Measurements from ENCODE around the gene TUBB6.

TUBB6 gene

GRCh38 chr18:12307701-12308385, at the start of gene TUBB6:
Gene TUBB6 (plus strand): TSS chr18:12308241. CDS start chr18:12308293, 52 bp downstream.
- DNase-seq (ENCODE audit: low read depth): no peak

GRCh38 chr18:12258719-12259705, 49.0 kb upstream of the TUBB6 start:
- DNase-seq (ENCODE audit: low read depth): no peak

DNA sequence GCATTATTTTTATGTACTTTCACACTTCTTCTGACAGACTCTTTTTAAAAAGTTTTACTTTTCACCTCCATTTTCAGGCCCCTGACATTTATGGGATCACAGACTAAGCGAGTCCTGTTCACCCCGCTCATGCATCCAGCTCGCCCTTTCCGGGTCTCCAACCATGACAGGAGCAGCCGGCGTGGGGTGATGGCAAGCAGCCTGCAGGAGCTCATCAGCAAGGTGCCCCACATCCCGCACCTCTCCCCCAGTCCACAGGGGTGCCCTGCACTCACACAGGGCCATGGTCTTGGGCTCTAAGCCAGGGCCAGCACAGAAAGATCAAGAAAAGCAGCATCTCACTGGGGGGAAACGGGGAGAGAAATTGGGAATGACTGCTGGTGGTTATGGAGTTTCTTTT, 45.3 kb upstream of the TUBB6 start:
- DNase-seq (ENCODE audit: low read depth): no peak

DNA sequence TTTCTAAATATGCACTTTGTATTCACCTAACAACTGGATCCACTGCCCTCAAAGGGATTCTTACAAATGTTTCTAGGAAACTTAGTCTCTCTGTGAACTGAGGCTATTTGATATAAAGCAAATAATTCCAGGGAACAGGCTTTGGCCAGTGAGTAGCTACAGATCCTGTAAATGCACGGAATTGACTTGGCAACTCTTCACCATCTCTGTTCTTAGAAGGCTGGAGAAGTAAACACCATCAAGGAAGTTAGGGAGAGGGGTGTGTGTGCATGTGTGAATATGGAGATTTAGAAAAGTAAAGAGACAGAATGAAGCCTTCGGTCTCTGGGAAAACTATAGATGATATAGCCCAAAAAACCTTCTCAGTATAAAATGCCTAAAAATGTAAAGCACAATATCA, 43.2 kb upstream of the TUBB6 start:
- no peak for DNase-seq (ENCODE audit: low read depth)

GRCh38 chr18:12271376-12272235, 36.4 kb upstream of the TUBB6 start:
- DNase-seq (ENCODE audit: low read depth): no peak

DNA sequence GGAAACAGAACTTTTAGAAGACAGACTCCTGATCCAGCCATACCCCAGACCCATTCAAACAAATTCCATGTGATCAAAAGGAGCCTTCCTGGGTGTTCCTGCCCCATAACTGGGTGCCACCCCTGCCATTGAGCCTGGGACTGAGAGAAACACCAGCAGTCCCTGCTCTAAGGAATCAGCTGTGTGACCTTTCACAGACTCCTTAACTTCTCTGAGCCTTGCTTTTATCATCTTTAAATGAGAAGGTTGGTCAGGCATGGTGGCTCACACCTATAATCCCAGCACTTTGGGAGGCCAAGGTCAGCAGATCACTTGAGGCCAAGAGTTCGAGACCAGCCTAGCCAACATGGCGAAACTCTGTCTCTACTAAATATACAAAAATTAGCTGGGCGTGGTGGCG, 33.2 kb upstream of the TUBB6 start:
- no peak for DNase-seq (ENCODE audit: low read depth)

DNA sequence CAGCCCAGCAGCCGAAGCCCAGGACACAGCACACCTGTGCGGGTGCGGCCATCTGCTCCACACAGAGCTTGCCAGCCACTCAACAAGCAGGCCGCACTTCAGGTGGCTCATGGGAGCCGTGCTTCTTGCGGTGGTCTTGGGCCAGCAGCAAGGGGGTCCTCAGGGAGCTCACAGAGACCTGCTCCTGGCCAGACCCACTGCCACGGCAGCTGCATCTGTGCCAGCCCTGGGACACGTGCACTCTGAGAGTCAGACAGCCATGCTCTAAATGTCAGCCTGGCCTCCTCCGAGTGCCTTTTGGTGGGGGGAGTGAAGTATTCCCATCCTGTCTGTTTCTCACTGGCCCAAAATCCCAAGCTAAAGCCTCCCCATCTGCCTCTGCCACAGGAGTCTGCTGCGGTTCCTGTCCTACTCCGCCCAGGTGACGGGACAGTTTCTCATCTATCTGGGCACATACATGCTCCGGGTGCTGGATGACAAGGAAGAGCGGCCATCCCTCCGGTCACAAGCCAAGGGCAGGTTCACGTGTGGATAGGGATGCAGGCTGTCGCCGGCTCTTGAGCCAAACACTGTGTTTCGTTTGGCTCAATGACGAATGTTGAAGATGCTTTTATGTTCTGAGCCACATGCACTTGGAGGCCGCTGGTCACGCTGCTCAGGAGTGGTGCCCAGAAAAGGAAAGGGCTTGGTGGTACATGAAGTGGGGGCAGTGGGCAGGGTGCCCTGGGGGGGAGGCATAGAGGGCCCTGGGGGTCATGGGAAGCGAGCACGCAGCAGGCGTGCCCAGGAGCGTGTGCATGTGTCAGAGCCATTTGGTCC, 31.1 kb upstream of the TUBB6 start:
- no peak for DNase-seq (ENCODE audit: low read depth)

DNA sequence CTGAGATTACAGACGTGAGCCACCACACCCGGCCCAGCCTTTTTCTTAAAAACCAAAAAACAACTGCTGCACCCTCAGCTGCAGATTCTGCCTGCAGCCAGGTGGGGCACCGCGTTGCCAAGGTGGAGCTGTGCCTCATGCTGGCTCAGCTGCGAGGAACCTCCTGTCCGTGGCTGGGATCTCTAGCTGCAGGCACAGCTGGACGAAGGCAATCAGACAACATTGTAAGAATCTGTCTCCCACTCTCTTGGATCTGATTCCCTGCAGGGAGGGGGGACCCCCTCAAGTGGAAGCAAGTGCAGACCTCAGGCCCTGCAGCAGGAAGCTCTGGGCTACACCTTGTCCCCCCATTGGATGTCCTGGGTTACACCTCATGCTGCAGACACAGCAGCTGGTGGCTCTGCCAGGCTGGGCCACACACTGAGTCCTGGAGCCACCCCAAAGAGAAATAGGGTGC, 29.8 kb upstream of the TUBB6 start:
- no peak for DNase-seq (ENCODE audit: low read depth)

- peak; percentile 85 for DNase-seq (ENCODE audit: low read depth)
Observed at GRCh38 chr18:12278741-12279682, 29.0 kb upstream of the TUBB6 start.

GRCh38 chr18:12279781-12280531, 28.1 kb upstream of the TUBB6 start:
- no peak for DNase-seq (ENCODE audit: low read depth)

DNA sequence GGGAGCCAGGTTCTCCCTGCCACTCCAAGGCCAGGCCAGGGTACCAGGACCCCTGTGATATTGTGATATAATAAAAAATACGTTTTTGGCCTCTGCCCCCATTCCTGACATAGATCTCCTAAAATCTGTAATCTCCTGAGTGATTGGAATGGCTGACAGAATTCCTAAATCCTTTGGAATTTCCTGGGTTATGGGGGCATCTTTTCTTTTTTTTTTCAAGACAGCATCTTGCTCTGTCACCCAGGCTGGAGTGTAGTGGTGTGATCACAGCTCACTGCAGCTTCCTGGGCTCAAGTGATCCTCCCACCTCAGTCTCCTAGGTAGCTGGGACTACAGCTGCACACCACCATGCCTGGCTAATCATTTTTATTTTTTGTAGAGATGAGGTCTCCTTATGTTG, 26.2 kb upstream of the TUBB6 start:
- DNase-seq (ENCODE audit: low read depth): no peak

DNA sequence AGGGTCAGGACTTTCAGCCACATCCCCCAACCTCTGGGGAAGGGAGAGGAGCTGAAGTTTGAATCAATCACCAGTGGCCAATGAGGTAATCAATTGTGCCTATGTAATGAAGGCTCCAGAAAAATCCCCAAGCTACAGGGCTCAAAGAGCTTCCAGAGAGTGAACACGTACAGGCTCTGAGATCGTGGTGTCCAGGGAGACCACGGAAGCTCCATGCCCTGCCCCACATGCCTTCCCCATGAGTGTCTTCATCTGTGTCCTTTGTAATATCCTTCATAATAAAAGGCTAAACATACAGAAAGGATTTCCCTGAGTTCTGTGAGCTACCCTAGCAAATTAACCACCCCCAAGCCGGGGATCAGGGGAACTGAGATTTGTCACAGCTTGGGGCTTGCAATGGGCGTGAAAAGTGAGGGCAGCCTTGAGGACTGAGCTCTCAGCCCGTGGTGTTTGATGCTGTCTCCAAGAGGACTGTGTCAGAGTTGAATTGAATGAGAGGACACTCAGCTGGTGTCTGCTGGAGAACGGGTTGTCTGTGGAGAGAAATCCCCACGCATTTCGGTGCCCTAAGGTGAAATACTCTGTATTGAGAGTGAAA, 25.5 kb upstream of the TUBB6 start:
- DNase-seq (ENCODE audit: low read depth): peak; percentile 84

DNA sequence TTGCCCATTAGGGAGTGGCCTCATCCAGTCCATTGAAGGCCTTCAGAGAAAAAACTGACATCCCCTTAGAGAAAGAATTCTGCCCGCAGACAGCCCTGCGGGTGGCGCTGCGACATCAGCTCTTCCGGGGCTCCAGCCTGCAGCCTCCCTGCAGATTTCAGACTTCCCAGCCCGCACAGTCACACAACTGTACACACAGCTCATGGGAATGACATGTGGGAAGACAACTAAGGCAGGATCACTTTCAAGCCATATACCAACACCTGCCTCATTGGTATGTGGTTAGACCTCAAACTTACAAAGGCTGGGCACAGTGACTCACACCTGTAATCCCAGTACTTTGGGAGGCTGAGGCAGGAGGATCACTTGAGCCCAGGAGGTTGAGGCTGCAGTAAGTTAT, 24.8 kb upstream of the TUBB6 start:
- no peak for DNase-seq (ENCODE audit: low read depth)

- no peak for DNase-seq (ENCODE audit: low read depth)
Observed at GRCh38 chr18:12283666-12284065, 24.4 kb upstream of the TUBB6 start.

DNA sequence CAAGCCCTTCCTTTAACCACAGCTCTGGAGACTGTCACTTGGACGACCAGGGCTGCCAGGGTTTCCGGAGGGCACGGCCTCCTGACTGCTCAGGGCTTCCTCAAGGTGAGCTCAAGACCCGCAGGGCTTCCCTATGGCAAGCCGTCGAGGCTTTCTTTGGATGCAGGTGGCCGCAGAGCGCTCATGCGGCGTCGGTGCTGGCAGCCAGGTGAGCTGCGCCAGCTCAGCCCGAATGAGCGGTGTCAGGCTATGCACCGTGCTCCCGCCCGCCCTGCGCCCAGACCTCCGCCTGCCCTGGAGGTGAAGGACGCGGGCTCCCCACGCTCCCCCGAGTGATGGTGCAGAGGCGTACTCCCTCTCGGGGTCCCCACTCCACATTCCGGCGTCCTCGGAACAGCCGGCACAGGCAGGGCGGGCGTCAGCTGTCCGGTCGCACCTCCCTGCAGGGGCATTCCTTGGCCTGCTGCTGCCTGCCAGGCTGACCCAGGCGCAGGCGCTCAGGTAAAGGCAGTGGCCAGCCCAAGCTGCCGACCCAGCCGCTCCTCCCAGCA, 20.8 kb upstream of the TUBB6 start:
- no peak for DNase-seq (ENCODE audit: low read depth)

GRCh38 chr18:12287684-12288402, 20.2 kb upstream of the TUBB6 start:
- DNase-seq (ENCODE audit: low read depth): peak; percentile 88

- no peak for DNase-seq (ENCODE audit: low read depth)
Observed at GRCh38 chr18:12288403-12288755, 19.7 kb upstream of the TUBB6 start.

- DNase-seq (ENCODE audit: low read depth): no peak
Observed at GRCh38 chr18:12290086-12290485, 18.0 kb upstream of the TUBB6 start.
